NCI-H748 (cell line): ENCODE measurements around the gene PITPNC1.
"Not testable (repeated sequence)": the region's sequence is repeated elsewhere in the genome, so short reads cannot be mapped to it uniquely, and the experiment has no call there.

ENCODE experiments used
- DNase-seq: peaks from one replicate; lab custom pipeline; 2025; ENCODE audit not compliant: unreplicated experiment; lab: John Stamatoyannopoulos, UW

Gene PITPNC1

GRCh38 chr17:67484261-67484660 lies 107.2 kb downstream of the PITPNC1 start:
- DNase-seq = no peak

- no peak for DNase-seq
These were observed 108.6 kb downstream of the PITPNC1 start for GRCh38 chr17:67485666-67486065.

- no peak for DNase-seq
These were observed 110.4 kb downstream of the PITPNC1 start for GRCh38 chr17:67487506-67487905.

- no peak for DNase-seq
These were observed 111.1 kb downstream of the PITPNC1 start for GRCh38 chr17:67488161-67488560.

- no peak for DNase-seq
These were observed 111.7 kb downstream of the PITPNC1 start for GRCh38 chr17:67488768-67489167.

GRCh38 chr17:67489273-67489672 lies 112.2 kb downstream of the PITPNC1 start:
- DNase-seq = no peak

- DNase-seq = no peak
These were observed 113.4 kb downstream of the PITPNC1 start for GRCh38 chr17:67490471-67490870.

GRCh38 chr17:67491009-67491680 lies 114.1 kb downstream of the PITPNC1 start:
- peak; percentile 52 for DNase-seq

- DNase-seq = no peak
These were observed 114.6 kb downstream of the PITPNC1 start for GRCh38 chr17:67491681-67492024.

- no peak for DNase-seq
These were observed 115.2 kb downstream of the PITPNC1 start for GRCh38 chr17:67492251-67492740.

GRCh38 chr17:67492824-67493517 lies 115.9 kb downstream of the PITPNC1 start:
- no peak for DNase-seq

GRCh38 chr17:67493812-67494211 lies 116.7 kb downstream of the PITPNC1 start:
- no peak for DNase-seq

GRCh38 chr17:67495534-67495933 lies 118.5 kb downstream of the PITPNC1 start:
- not testable (repeated sequence) for DNase-seq

GRCh38 chr17:67496286-67496685 lies 119.2 kb downstream of the PITPNC1 start:
- no peak for DNase-seq

- no peak for DNase-seq
These were observed 122.6 kb downstream of the PITPNC1 start for GRCh38 chr17:67499685-67500084.

GRCh38 chr17:67500261-67500660 lies 123.2 kb downstream of the PITPNC1 start:
- no peak for DNase-seq

- no peak for DNase-seq
These were observed 123.7 kb downstream of the PITPNC1 start for GRCh38 chr17:67500677-67501300.

- no peak for DNase-seq
These were observed 125.1 kb downstream of the PITPNC1 start for GRCh38 chr17:67502151-67502550.

GRCh38 chr17:67503184-67503583 lies 126.1 kb downstream of the PITPNC1 start:
- DNase-seq = no peak

GRCh38 chr17:67503739-67504138 lies 126.7 kb downstream of the PITPNC1 start:
- no peak for DNase-seq

- no peak for DNase-seq
These were observed 127.1 kb downstream of the PITPNC1 start for GRCh38 chr17:67504182-67504581.

- no peak for DNase-seq
These were observed 129.9 kb downstream of the PITPNC1 start for GRCh38 chr17:67506966-67507365.
